HepG2 (cell line): Measurements from ENCODE around the gene SH3BP2. TPM values are rescaled to one million over a fixed set of nuclear protein-coding genes. Genes with fewer than 3 reads are reported as not detected.

Experiments
- ATAC-seq: fragments of 200-7000 bp; cut with Tn5 transposase; 3 replicates; pipeline ENCODE4 v1.9.1; 2020; ENCODE audit warnings: mild to moderate bottlenecking, moderate library complexity
- BruUV-seq: library from RNA; stranded (reverse); fragments of 400-500 nt; replicated peaks from 2 replicates; lab custom pipeline; 2021; lab: Mats Ljungman, UMichigan
- CTCF ChIA-PET: fragments of 300-600 bp; formaldehyde crosslinking; extraction: SDS; loops from one replicate; lab custom pipeline; 2021; ENCODE audit warnings: low total read pairs, inconsistent platforms, low intra/inter-chr PET ratio; lab: Yijun Ruan, JAX
- POLR2A ChIA-PET: fragments of 350-600 bp; sonication (Branson Sonifier 250); formaldehyde crosslinking; loops from one replicate; lab custom pipeline; 2020; ENCODE audit warnings: antibody characterized with exemption, inconsistent platforms; lab: Yijun Ruan, JAX
- DNase-seq: peaks from one replicate; pipeline ENCODE4 v3.0.0-alpha.2; 2015; ENCODE audit warnings: low spot score
- FAIRE-seq: peaks from 3 replicates; lab custom pipeline; 2011; peaks lifted over from hg19 to GRCh38; lab: Jason Lieb, UNC
- H2AFZ ChIP-seq: one replicate; pipeline ENCODE4 v1.6.1; 2011; ENCODE audit warnings: low read length, inconsistent platforms
- H3K27ac ChIP-seq: fragments of 300-600 bp; 3 replicates; pipeline ENCODE4 v1.8.0; 2011; ENCODE audit warnings: mixed run types, mild to moderate bottlenecking, mixed read lengths, low read length, inconsistent platforms; ENCODE audit not compliant: insufficient read depth; ENCODE audit errors: extremely low read length
- H3K27me3 ChIP-seq, 2 experiments: fragments of 200-600 bp in 1 of 2; 2 replicates in 1 of 2; 3 replicates in 1 of 2; pipeline versions ENCODE4 v1.6.0 to v1.8.0; 2011; ENCODE audit warnings: low read length in 2 of 2, mild to moderate bottlenecking in 2 of 2, moderate library complexity in 2 of 2, inconsistent platforms in 1 of 2; ENCODE audit not compliant: insufficient read depth in 2 of 2, control insufficient read depth in 1 of 2
- H3K36me3 ChIP-seq, 2 experiments: fragments of 200-600 bp in 1 of 2; replicated peaks in 1 of 2; 2 replicates in 1 of 2; 3 replicates in 1 of 2; pipeline versions ENCODE4 v1.5.1 to v1.8.0; 2011; ENCODE audit warnings: low read length in 2 of 2, inconsistent platforms in 1 of 2; ENCODE audit not compliant: insufficient read depth in 2 of 2, control insufficient read depth in 1 of 2
- H3K4me1 ChIP-seq: 2 replicates; pipeline ENCODE4 v1.5.1; 2012; ENCODE audit warnings: low read length, inconsistent platforms; ENCODE audit not compliant: insufficient read depth
- H3K4me2 ChIP-seq: 2 replicates; pipeline ENCODE4 v1.6.0; 2011; ENCODE audit warnings: low read depth, low read length, inconsistent platforms
- H3K4me3 ChIP-seq, 3 experiments: fragments of 200-600 bp in 1 of 3; sonication (generic), shearing (Covaris generic) in 1 of 3; replicated peaks in 1 of 3; 2 replicates each; pipeline ENCODE4 v1.5.1; 2011 to 2016; ENCODE audit warnings: low read length in 3 of 3, inconsistent platforms in 2 of 3, low read depth in 2 of 3, mild to moderate bottlenecking in 2 of 3, control low read depth in 1 of 3, mixed read lengths in 1 of 3; ENCODE audit not compliant: insufficient read depth in 1 of 3
- H3K79me2 ChIP-seq: one replicate; pipeline ENCODE4 v1.6.1; 2011; ENCODE audit warnings: low read length, inconsistent platforms; ENCODE audit not compliant: insufficient read depth
- H3K9ac ChIP-seq: 2 replicates; pipeline ENCODE4 v1.6.0; 2011; ENCODE audit warnings: mild to moderate bottlenecking, low read depth, low read length, inconsistent platforms; ENCODE audit not compliant: insufficient read depth
- H3K9me3 ChIP-seq: 2 replicates; pipeline ENCODE4 v1.5.1; 2012; ENCODE audit warnings: mild to moderate bottlenecking, low read length
- H4K20me1 ChIP-seq: 2 replicates; pipeline ENCODE4 v1.6.0; 2011; ENCODE audit warnings: inconsistent platforms, mild to moderate bottlenecking, low read length, moderate library complexity; ENCODE audit not compliant: insufficient read depth
- CEBPG ChIP-seq: IDR thresholded peaks from 2 replicates; pipeline ENCODE4 v1.6.1; 2016
- CENPT ChIP-seq: sonication (generic); formaldehyde crosslinking; IDR thresholded peaks from 2 replicates; pipeline ENCODE4 v1.8.0; 2022; ENCODE audit warnings: low read depth, mild to moderate bottlenecking, moderate library complexity, missing genetic modification reagents
- MXI1 ChIP-seq: IDR thresholded peaks from 3 replicates; pipeline ENCODE4 v1.6.1; 2012; ENCODE audit warnings: low read depth, low read length, inconsistent platforms, borderline replicate concordance
- RAD51 ChIP-seq: fragments of 450-650 bp; IDR thresholded peaks from 2 replicates; pipeline ENCODE4 v1.6.1; 2016; ENCODE audit warnings: borderline replicate concordance
- RBFOX2 ChIP-seq: fragments of 200-400 bp; formaldehyde crosslinking; IDR thresholded peaks from 2 replicates; pipeline ENCODE4 v1.6.1; 2017; ENCODE audit warnings: low read depth, mild to moderate bottlenecking, low read length
- SALL1 ChIP-seq: sonication (generic); formaldehyde crosslinking; IDR thresholded peaks from 2 replicates; pipeline ENCODE4 v1.8.0; 2022; ENCODE audit warnings: mild to moderate bottlenecking, missing genetic modification reagents
- SSRP1 ChIP-seq: IDR thresholded peaks from 2 replicates; pipeline ENCODE4 v1.6.1; 2016; ENCODE audit warnings: control low read depth
- TRIM24 ChIP-seq: sonication (generic); formaldehyde crosslinking; IDR thresholded peaks from 2 replicates; pipeline ENCODE4 v1.8.0; 2022; ENCODE audit warnings: mild to moderate bottlenecking, missing genetic modification reagents
- ZC3H13 ChIP-seq: sonication (generic); formaldehyde crosslinking; IDR thresholded peaks from 2 replicates; pipeline ENCODE4 v1.8.1; 2023; ENCODE audit warnings: mild to moderate bottlenecking, missing genetic modification reagents, moderate library complexity
- ZNF558 ChIP-seq: sonication (generic); formaldehyde crosslinking; IDR thresholded peaks from 2 replicates; pipeline ENCODE4 v1.9.0; 2022; ENCODE audit warnings: mild to moderate bottlenecking, missing genetic modification reagents, borderline replicate concordance
- WGBS: methylation state at CpG from one replicate; pipeline ENCODE4 v1.1.6; 2017; ENCODE audit warnings: low lambda C conversion rate; 5-methylcytosine and 5-hydroxymethylcytosine counted together
- in situ Hi-C: cut with HindIII; loops from 2 replicates; pipeline ENCODE4 v1.10.0; 2017; ENCODE audit warnings: low pct_unique_long_range_greater_than_20kb; ENCODE audit not compliant: extremely low pct_ligation_motif_present
- intact Hi-C: fragments of 100-400 bp; cut with micrococcal nuclease; formaldehyde crosslinking; loops from one replicate; pipeline ENCODE4 v1.10.0; 2022; ENCODE audit not compliant: unreplicated experiment
- polyA plus RNA-seq, 8 experiments: library from polyadenylated mRNA; depleted of rRNA in 3 of 8; stranded (reverse) in 7 of 8; unstranded in 1 of 8; fragments of >200 nt; fragmentation: Illumina TruSeq in 4 of 8; extraction: Trizol in 4 of 8; gene quantifications; 2 replicates each; pipeline versions ENCODE4 v1.2.1 to v1.2.3, GENCODE V29; 2011 to 2016; ENCODE audit warnings: low read depth in 4 of 8, missing spikeins in 1 of 8, mixed read lengths in 1 of 8; ENCODE audit not compliant: insufficient read depth in 1 of 8
- total RNA-seq, 5 experiments: library from RNA; depleted of rRNA; stranded (reverse); fragments of >200 nt; fragmentation: Illumina TruSeq; extraction: Trizol; gene quantifications; 2 replicates each; pipeline ENCODE4 v1.2.3, GENCODE V29; 2016; ENCODE audit warnings: low read depth in 1 of 5
- TF ChIP-seq, protein P1 (sequence below): sonication (generic); formaldehyde crosslinking; conservative IDR thresholded peaks from 2 replicates; pipeline ENCODE4 v1.5.0; 2020; ENCODE audit warnings: missing genetic modification reagents
- TF ChIP-seq, protein P2 (sequence below): IDR thresholded peaks from 2 replicates; pipeline ENCODE4 v1.6.1; 2018; ENCODE audit warnings: missing genetic modification reagents, mild to moderate bottlenecking, missing compliant biosample characterization

Gene SH3BP2
- total and polyA plus RNA-seq, 2 of the 13 experiments (the other 11 are each of a cell fraction or from before 2014, with no cell fraction given) = 16.9 to 34.5 TPM

DNA sequence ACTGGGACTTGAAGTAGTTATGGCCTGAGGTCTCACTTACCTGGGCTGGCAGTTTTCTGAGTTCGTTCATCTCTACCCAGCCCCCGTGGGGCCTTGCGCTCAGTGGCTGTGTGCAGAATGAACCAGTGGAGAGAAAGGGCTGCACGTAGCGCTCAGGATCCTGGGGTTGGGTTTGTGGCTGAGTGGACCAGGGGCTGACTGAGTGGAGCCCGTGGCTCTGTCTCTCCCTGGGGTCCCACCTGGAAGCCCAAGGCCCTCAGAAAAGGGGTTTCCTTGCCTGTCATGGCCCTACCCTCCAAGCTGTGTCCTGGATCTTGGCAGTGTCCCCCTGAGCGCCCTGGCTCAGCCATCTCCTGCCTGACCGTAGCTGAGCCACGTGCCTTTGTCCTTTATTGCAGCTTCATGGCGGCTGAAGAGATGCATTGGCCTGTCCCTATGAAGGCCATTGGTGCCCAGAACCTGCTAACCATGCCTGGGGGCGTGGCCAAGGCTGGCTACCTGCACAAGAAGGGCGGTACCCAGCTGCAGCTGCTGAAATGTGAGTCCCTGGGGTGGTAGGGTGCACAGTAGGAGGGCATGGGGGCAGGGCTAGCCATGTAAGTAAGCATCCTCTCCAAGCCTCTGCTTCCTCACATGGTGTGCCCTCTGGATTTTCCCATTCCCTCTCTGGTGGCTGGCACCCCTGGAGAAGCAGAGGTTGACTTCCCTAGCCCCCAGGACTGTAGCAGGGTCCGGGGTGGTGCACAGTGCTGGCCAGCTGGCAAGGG is 27.5 kb downstream of the SH3BP2 start:
- no peak overlapping the region for H2AFZ ChIP-seq
- H3K4me2 ChIP-seq = no peak overlapping the region
- no peaks in the 10 kb centered on the region for H3K79me2 ChIP-seq
- no peaks in the 10 kb centered on the region for H3K9me3 ChIP-seq
- H3K27ac ChIP-seq = no peak overlapping the region
- CTCF ChIA-PET = no interaction called here
- no TSS peak for BruUV-seq
- FAIRE-seq = no peak
- intact Hi-C loops (no loop called here), in situ Hi-C loops (no loop called here)
- no peak for ATAC-seq
- H3K4me3 ChIP-seq = no peak overlapping the region
- peaks cover 8% of the 10 kb centered on the region; the same call in 1 of the 2 replicates for H4K20me1 ChIP-seq
- H3K4me1 ChIP-seq = no peaks in the 10 kb centered on the region
- H3K27me3 ChIP-seq = no peaks in the 10 kb centered on the region
- TF ChIP-seq SALL1 (CRISPR knock-in tag) = no peak
- no peak for TF ChIP-seq SSRP1 (CRISPR knock-in tag)
- no peak for TF ChIP-seq RBFOX2
- no peak for TF ChIP-seq CENPT (CRISPR knock-in tag)
- TF ChIP-seq, protein P1, sequence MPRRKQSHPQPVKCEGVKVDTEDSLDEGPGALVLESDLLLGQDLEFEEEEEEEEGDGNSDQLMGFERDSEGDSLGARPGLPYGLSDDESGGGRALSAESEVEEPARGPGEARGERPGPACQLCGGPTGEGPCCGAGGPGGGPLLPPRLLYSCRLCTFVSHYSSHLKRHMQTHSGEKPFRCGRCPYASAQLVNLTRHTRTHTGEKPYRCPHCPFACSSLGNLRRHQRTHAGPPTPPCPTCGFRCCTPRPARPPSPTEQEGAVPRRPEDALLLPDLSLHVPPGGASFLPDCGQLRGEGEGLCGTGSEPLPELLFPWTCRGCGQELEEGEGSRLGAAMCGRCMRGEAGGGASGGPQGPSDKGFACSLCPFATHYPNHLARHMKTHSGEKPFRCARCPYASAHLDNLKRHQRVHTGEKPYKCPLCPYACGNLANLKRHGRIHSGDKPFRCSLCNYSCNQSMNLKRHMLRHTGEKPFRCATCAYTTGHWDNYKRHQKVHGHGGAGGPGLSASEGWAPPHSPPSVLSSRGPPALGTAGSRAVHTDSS (CRISPR knock-in tag) = no peak
- TF ChIP-seq TRIM24 (CRISPR knock-in tag) = no peak
- TF ChIP-seq ZC3H13 (CRISPR knock-in tag) = no peak
- TF ChIP-seq RAD51 = no peak
- TF ChIP-seq ZNF558 = no peak
- TF ChIP-seq MXI1 = no peak
- no peak for TF ChIP-seq CEBPG (CRISPR knock-in tag)
- TF ChIP-seq, protein P2, sequence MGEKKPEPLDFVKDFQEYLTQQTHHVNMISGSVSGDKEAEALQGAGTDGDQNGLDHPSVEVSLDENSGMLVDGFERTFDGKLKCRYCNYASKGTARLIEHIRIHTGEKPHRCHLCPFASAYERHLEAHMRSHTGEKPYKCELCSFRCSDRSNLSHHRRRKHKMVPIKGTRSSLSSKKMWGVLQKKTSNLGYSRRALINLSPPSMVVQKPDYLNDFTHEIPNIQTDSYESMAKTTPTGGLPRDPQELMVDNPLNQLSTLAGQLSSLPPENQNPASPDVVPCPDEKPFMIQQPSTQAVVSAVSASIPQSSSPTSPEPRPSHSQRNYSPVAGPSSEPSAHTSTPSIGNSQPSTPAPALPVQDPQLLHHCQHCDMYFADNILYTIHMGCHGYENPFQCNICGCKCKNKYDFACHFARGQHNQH (CRISPR knock-in tag) = no peak
- no peak overlapping the region for H3K9ac ChIP-seq
- POLR2A ChIA-PET = no interaction called here
- DNase-seq = no peak
- 100% methylated on average over 2 of the region's 13 CpGs for WGBS
- H3K36me3 ChIP-seq = peaks cover 14 to 44% of the 10 kb centered on the region in 2 experiments; a peak in 4 of 5 replicates
